ENCODE data around the gene CD37.

GRCh38 chr19:49333811-49334288, 1.4 kb upstream of the CD37 start:
- TF ChIP-seq CTCF (IDR thresholded peaks at IDR 0.05; ENCODE audit: low read depth, low read length) (no peak), POLR2A (IDR thresholded peaks at IDR 0.05; ENCODE audit: extremely low read depth, insufficient read length) (no peak), MAX (IDR thresholded peaks at IDR 0.05; ENCODE audit: low read depth, low read length) (no peak), MYC (IDR thresholded peaks at IDR 0.05; ENCODE audit: low read depth, low read length) (no peak)
